ENCODE measurements around the gene FBXO28. TPM values are rescaled to one million over a fixed set of nuclear protein-coding genes. Genes with fewer than 3 reads are reported as not detected.

The FBXO28 gene
- total RNA-seq, 1 experiment from 2014 or later, result 36.6 TPM

DNA sequence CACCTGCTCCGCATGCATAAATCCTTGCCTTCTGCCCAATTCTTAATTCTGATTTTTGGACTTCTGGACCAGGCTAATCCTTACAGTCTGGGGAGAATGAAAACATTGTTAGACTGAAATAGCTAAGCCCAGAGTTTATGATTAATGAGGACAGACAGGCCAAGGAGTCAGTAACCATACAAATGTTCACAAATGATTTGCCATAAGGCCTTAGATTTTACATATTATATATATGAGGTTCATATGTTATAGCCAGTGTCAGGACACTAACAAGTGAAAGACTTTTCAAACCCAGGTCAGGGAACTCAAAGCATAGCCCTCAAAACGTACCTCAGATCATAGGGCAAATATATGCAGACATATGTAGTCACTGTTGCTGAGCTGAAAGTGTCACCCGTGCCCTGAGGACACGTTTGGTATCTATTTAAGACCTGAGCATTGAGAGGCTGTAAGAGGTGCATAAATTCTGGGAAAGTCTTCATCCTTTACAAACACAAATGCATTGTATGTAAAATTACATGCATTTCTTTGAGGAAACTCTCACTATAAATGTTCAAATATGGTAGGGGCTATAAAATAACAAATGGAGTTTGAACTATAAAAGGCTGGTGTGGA, 45.3 kb upstream of the FBXO28 start:
- ATAC-seq (no peak), DNase-seq (ENCODE audit: low read depth, low spot score) (no peak)
- no peaks in the 10 kb centered on the region for H3K27me3 ChIP-seq (ENCODE audit: control insufficient read depth, insufficient read depth, low read length)
- ChIA-PET POLR2A (interaction anchor here (0.6 kb wide), 1 partner anchor 18 kb away, joined by 3 read pairs; no protein-coding TSS in a partner anchor), CTCF (no interaction called here)
- no peak for TF ChIP-seq POLR2AphosphoS5 (IDR thresholded peaks at IDR 0.05; ENCODE audit: low read depth, low read length)
- TF ChIP-seq, protein P1, sequence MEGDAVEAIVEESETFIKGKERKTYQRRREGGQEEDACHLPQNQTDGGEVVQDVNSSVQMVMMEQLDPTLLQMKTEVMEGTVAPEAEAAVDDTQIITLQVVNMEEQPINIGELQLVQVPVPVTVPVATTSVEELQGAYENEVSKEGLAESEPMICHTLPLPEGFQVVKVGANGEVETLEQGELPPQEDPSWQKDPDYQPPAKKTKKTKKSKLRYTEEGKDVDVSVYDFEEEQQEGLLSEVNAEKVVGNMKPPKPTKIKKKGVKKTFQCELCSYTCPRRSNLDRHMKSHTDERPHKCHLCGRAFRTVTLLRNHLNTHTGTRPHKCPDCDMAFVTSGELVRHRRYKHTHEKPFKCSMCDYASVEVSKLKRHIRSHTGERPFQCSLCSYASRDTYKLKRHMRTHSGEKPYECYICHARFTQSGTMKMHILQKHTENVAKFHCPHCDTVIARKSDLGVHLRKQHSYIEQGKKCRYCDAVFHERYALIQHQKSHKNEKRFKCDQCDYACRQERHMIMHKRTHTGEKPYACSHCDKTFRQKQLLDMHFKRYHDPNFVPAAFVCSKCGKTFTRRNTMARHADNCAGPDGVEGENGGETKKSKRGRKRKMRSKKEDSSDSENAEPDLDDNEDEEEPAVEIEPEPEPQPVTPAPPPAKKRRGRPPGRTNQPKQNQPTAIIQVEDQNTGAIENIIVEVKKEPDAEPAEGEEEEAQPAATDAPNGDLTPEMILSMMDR (IDR thresholded peaks at IDR 0.05), result no peak
- TF ChIP-seq, protein P2, sequence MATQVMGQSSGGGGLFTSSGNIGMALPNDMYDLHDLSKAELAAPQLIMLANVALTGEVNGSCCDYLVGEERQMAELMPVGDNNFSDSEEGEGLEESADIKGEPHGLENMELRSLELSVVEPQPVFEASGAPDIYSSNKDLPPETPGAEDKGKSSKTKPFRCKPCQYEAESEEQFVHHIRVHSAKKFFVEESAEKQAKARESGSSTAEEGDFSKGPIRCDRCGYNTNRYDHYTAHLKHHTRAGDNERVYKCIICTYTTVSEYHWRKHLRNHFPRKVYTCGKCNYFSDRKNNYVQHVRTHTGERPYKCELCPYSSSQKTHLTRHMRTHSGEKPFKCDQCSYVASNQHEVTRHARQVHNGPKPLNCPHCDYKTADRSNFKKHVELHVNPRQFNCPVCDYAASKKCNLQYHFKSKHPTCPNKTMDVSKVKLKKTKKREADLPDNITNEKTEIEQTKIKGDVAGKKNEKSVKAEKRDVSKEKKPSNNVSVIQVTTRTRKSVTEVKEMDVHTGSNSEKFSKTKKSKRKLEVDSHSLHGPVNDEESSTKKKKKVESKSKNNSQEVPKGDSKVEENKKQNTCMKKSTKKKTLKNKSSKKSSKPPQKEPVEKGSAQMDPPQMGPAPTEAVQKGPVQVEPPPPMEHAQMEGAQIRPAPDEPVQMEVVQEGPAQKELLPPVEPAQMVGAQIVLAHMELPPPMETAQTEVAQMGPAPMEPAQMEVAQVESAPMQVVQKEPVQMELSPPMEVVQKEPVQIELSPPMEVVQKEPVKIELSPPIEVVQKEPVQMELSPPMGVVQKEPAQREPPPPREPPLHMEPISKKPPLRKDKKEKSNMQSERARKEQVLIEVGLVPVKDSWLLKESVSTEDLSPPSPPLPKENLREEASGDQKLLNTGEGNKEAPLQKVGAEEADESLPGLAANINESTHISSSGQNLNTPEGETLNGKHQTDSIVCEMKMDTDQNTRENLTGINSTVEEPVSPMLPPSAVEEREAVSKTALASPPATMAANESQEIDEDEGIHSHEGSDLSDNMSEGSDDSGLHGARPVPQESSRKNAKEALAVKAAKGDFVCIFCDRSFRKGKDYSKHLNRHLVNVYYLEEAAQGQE (IDR thresholded peaks at IDR 0.05; ENCODE audit: insufficient read depth in 1 of 2, low read depth in 2 of 2, low read length in 1 of 2), result no peak
- TF ChIP-seq TCF7L2 (IDR thresholded peaks at IDR 0.05; ENCODE audit: low read depth, low read length), result no peak
- no peak for TF ChIP-seq SIN3A (IDR thresholded peaks at IDR 0.05; ENCODE audit: borderline replicate concordance, insufficient read depth, low read depth, low read length)
- intact Hi-C loops (cut with micrococcal nuclease; ENCODE audit: unreplicated experiment) (no loop called here), in situ Hi-C loops (cut with HindIII; ENCODE audit: low pct_unique_long_range_greater_than_20kb, low sequenced_read_pairs) (no loop called here)
- no TSS peak for BruUV-seq (replicated peaks)
- no peak overlapping the region for H3K4me3 ChIP-seq (ENCODE audit: low read depth in 2 of 2, low read length in 2 of 2)
- H3K4me1 ChIP-seq (ENCODE audit: control insufficient read depth, insufficient read depth, low read length), result no peaks in the 10 kb centered on the region; the same call in 1 of the 2 replicates
- no peaks in the 10 kb centered on the region for H3K36me3 ChIP-seq (ENCODE audit: control insufficient read depth, insufficient read depth, low read length)
- no peak overlapping the region for H3K27ac ChIP-seq (ENCODE audit: low read length)
- H3K9me3 ChIP-seq (ENCODE audit: control insufficient read depth, insufficient read depth, low read depth, low read length), result no peaks in the 10 kb centered on the region

DNA sequence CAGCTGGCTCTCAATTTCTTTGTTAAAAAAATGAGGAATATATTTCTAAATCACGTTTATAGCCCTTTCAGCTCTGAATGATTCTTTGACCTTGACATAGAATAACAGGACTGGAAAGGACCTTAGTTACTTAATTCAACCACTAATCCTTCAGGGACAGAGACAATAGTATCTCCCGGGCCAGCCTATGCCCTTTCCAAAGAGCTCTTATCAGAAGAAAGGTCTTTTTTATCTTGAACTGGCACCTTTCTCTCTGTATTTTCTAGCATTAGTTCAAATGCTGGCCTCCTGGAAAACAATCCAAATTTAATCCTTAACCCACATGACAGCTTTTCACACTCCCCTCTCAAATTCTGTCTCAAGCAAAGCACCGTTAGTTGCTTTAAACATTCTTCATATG, 44.8 kb upstream of the FBXO28 start:
- H3K9me3 ChIP-seq (ENCODE audit: control insufficient read depth, insufficient read depth, low read depth, low read length), result no peaks in the 10 kb centered on the region
- intact Hi-C loops (cut with micrococcal nuclease; ENCODE audit: unreplicated experiment) (no loop called here), in situ Hi-C loops (cut with HindIII; ENCODE audit: low pct_unique_long_range_greater_than_20kb, low sequenced_read_pairs) (no loop called here)
- no peak overlapping the region for H3K4me3 ChIP-seq (ENCODE audit: low read depth in 2 of 2, low read length in 2 of 2)
- no peaks in the 10 kb centered on the region for H3K36me3 ChIP-seq (ENCODE audit: control insufficient read depth, insufficient read depth, low read length)
- DNase-seq (ENCODE audit: low read depth, low spot score) (no peak), ATAC-seq (no peak)
- TF ChIP-seq, protein P1 (IDR thresholded peaks at IDR 0.05), result no peak
- TF ChIP-seq POLR2AphosphoS5 (IDR thresholded peaks at IDR 0.05; ENCODE audit: low read depth, low read length) (no peak), SIN3A (IDR thresholded peaks at IDR 0.05; ENCODE audit: borderline replicate concordance, insufficient read depth, low read depth, low read length) (no peak)
- TF ChIP-seq, protein P2 (IDR thresholded peaks at IDR 0.05; ENCODE audit: insufficient read depth in 1 of 2, low read depth in 2 of 2, low read length in 1 of 2), result no peak
- no peak overlapping the region for H3K27ac ChIP-seq (ENCODE audit: low read length)
- ChIA-PET POLR2A (no interaction called here), CTCF (interaction anchor here (0.6 kb wide), 1 partner anchor 18 kb away, joined by 4 read pairs; no protein-coding TSS in a partner anchor)
- BruUV-seq (replicated peaks), result no TSS peak
- H3K4me1 ChIP-seq (ENCODE audit: control insufficient read depth, insufficient read depth, low read length), result no peaks in the 10 kb centered on the region; the same call in 1 of the 2 replicates
- H3K27me3 ChIP-seq (ENCODE audit: control insufficient read depth, insufficient read depth, low read length), result no peaks in the 10 kb centered on the region

Measured in Panc1 (cell line).